Cardiac fibroblast (primary cell): ENCODE data around the gene KIAA1210.

ENCODE experiments used
- DNase-seq, 2 donors: peaks; one replicate each; pipeline versions ENCODE4 v3.0.0 to v3.0.0-alpha.2; 2010; ENCODE audit warnings: low read depth in 2 of 2
- H3K4me3 ChIP-seq, 2 donors: replicated peaks in 1 of 2; 1 replicate in 1 of 2; 2 replicates in 1 of 2; pipeline ENCODE4 v1.5.1; 2011; ENCODE audit warnings: low read depth in 2 of 2, low read length in 2 of 2, mild to moderate bottlenecking in 2 of 2, moderate library complexity in 1 of 2
- TF ChIP-seq, protein P1 (sequence below): IDR thresholded peaks from one replicate; pipeline ENCODE4 v1.5.1; 2011; ENCODE audit warnings: low read depth, mild to moderate bottlenecking, low read length, inconsistent platforms

The KIAA1210 gene

DNA sequence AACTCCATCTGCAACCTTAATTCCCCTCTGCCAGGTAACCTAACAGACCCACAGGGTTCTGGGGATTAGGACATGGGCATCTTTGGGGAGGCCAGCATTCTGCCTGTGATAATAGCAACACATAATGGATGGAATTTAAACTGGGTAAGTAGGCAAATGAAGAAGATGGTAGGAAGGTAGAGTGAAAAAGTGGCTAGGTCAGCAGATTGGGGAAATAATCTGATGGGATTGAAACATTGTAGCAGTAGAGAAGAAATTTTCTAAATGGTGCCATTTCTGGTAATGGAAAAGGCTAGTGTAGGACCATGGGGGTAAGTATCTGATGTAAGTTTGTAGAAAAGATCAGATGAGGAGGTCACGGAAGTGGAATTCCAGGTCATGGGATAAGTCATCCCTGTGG is 57.9 kb downstream of the KIAA1210 start:
- H3K4me3 ChIP-seq: no peak overlapping the region
- no peak for DNase-seq
- TF ChIP-seq, protein P1, sequence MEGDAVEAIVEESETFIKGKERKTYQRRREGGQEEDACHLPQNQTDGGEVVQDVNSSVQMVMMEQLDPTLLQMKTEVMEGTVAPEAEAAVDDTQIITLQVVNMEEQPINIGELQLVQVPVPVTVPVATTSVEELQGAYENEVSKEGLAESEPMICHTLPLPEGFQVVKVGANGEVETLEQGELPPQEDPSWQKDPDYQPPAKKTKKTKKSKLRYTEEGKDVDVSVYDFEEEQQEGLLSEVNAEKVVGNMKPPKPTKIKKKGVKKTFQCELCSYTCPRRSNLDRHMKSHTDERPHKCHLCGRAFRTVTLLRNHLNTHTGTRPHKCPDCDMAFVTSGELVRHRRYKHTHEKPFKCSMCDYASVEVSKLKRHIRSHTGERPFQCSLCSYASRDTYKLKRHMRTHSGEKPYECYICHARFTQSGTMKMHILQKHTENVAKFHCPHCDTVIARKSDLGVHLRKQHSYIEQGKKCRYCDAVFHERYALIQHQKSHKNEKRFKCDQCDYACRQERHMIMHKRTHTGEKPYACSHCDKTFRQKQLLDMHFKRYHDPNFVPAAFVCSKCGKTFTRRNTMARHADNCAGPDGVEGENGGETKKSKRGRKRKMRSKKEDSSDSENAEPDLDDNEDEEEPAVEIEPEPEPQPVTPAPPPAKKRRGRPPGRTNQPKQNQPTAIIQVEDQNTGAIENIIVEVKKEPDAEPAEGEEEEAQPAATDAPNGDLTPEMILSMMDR: no peak

DNA sequence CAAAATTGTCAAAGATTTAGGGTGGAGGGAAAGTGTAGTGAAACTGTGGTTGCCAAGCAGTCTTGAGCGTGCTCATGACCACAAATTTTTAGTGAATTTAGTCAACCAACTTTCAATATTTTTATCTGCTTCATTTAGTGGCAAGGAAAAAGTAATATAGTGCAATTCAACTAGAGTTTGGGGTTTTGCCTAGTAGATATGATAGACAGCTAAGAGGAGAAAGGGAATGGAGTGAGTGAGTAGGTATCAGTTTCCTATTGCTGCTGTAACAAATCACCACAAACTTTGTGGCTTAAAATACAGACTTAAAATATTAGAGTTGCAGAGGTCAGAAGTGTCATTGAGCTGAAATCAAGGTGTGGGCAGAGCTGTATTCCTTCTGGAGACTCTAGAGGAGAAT is 58.5 kb downstream of the KIAA1210 start:
- H3K4me3 ChIP-seq: no peak overlapping the region
- TF ChIP-seq, protein P1: no peak
- DNase-seq: no peak

DNA sequence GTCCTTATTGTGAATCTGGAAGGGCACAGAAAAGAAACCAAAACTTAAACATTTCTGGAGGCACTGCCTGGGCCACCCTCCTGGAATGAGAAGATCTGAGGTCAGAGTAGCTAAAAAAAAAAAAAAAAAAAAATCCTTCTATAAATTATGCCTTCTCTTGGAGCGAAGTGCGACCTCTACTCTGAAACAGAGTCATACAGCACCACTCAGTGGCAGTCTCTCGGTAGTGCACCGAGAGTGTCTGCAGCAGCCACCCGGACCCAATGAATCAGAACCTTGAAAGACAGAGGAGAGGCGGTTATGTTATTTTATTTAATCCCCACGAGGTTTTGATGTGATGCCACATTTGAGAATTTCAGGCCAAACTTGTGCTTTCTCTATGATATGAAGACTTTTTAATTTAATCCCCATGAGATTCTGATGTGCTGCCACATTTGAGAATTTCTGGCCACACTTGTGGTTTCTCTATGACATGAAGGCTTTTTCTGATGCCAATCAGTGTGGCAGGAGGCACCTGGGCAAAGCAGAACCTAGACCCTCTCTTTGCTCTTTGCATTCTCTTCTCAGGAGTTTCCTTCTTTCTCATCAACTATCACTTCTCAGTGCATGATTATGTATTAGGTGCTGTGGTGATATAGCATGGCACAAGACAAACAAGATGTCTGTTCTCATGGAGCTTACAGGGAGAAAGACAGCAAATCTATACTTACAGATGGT is 60.4 kb downstream of the KIAA1210 start:
- DNase-seq: peak; percentile 71 to 75
- TF ChIP-seq, protein P1: peak; percentile 71
- H3K4me3 ChIP-seq: no peak overlapping the region

DNA sequence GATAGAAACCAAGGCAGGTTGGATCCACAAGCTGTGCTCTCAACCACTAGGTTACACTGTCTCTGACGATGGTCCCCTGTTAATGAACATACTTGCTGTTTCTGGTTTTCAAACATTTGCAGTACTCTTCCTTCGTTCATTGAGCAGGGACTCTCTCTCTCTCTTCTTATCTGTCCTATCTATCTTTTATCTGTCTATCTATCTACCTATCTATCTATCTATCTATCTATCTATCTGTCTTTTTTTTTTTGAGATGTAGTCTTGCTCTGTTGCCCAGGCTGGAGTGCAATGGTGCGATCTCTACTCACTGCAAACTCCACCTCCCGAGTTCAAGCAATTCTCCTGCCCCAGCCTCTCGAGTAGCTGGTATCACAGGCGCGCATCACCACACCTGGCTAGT is 64.2 kb downstream of the KIAA1210 start:
- TF ChIP-seq, protein P1: no peak
- H3K4me3 ChIP-seq: no peak overlapping the region
- DNase-seq: no peak

DNA sequence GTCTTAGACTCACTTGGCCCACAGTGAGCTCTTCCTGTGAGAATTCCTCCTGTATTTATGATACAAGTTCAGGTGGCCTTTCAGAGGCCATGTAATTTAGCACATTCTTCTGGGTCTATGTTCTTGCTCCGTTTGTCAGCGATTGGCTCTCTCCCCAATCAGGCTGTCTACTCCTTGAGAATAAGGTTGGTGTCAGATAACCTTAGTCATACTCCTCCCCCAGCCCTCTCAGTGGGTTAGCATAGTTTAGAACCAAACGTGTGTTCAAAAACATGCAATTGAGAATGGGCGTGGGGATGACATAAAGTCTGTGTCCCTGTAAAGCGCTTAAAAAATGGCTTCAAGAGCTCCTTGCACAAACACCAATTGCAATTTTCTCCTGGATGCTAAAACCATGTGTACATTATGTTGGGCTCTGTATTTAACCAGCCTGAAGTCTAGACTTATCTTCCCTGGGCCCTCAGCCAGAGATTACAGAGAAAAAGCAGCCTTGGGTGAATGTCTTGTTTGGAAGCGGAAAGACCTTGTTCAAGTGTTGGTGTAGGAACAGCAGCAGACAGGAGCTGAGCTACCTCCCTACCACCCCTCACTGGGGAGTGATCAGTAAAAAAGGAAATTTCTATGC is 64.8 kb downstream of the KIAA1210 start:
- peak; percentile 5 to 28 for DNase-seq
- TF ChIP-seq, protein P1: no peak
- no peak overlapping the region for H3K4me3 ChIP-seq

DNA sequence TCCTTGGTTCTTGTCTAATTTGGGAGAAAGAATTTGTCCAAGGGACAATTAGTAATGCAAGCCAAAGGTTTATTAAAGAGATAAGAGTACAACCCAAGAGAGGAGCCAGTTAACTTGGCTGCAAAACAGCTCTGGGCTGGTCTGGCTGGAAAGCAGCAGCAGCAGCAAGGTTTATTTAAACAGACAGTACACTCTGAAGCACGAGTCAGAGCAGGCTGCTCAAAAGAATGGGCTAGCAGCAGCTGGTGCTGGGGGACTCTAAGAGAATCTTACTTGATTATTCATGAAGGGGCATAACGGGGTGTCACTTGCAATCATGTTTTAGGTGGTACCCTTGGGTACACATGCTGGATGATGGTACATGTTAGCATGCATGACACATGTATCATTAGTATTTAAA is 71.9 kb downstream of the KIAA1210 start:
- TF ChIP-seq, protein P1: no peak
- DNase-seq: peak in 1 of 2 donors; percentile 48
- H3K4me3 ChIP-seq: no peak overlapping the region

DNA sequence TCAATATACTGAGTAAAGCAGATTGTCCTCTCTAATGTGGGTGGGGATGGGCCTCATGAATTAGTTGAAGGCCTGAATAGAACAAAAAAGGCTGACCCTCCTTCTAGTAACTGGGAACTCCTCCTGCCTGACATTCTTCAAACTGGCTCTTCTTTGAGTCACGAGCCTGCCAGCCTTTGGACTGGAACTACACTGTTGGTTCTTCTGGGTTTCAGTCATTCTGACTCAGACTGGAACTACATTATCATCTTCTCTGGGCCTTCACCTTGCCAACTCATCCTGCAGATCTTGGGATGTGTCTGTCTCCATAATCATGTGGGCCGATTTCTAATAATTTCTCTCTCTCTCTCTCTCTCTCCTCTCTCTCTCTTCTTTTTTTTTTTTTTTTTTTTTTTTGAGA is 81.7 kb downstream of the KIAA1210 start:
- H3K4me3 ChIP-seq: no peak overlapping the region
- TF ChIP-seq, protein P1: no peak
- no peak for DNase-seq
